K562 (cell line): ENCODE data around the gene HNF4A. TPM values are rescaled to one million over a fixed set of nuclear protein-coding genes. Genes with fewer than 3 reads are reported as not detected.

ENCODE experiments used
- ATAC-seq: fragments of 200-7000 bp; cut with Tn5 transposase; 3 replicates; pipeline ENCODE4 v1.9.1; 2020; ENCODE audit warnings: moderate library complexity
- BruUV-seq: library from RNA; stranded (reverse); fragments of 400-500 nt; replicated peaks from 2 replicates; lab custom pipeline; 2021; lab: Mats Ljungman, UMichigan
- CTCF ChIA-PET: fragments of 300-600 bp; formaldehyde crosslinking; extraction: SDS; loops from one replicate; lab custom pipeline; 2021; ENCODE audit warnings: low intra/inter-chr PET ratio; lab: Yijun Ruan, JAX
- POLR2A ChIA-PET: fragments of 300-600, 350-650 bp; sonication (Branson Sonifier 250); formaldehyde crosslinking; extraction: SDS; loops from one replicate; lab custom pipeline; 2021; ENCODE audit warnings: antibody characterized with exemption, inconsistent platforms; lab: Yijun Ruan, JAX
- DNase-seq, 4 experiments: peaks; one replicate each; pipeline versions ENCODE4 v3.0.0 to v3.0.0-alpha.2; 2011 to 2018; ENCODE audit warnings: low spot score in 3 of 4, mixed read lengths in 3 of 4; ENCODE audit errors: extremely low read depth in 1 of 4
- FAIRE-seq: peaks from 2 replicates; lab custom pipeline; 2011; peaks lifted over from hg19 to GRCh38; lab: Jason Lieb, UNC
- H2AFZ ChIP-seq: 2 replicates; pipeline ENCODE4 v1.6.0; 2011; ENCODE audit warnings: low read depth, low read length, control low read depth, inconsistent platforms
- H3K27ac ChIP-seq: fragments of 200-600 bp; 3 replicates; pipeline ENCODE4 v1.8.0; 2011; ENCODE audit warnings: low read depth, mild to moderate bottlenecking, control low read depth, inconsistent platforms, low read length, moderate library complexity, mixed read lengths; ENCODE audit errors: extremely low read depth
- H3K27me3 ChIP-seq, 2 experiments: fragments of 300-600 bp in 1 of 2; 2 replicates in 1 of 2; 3 replicates in 1 of 2; pipeline versions ENCODE4 v1.6.0 to v1.8.0; 2011; ENCODE audit warnings: inconsistent platforms in 2 of 2, low read length in 2 of 2, mild to moderate bottlenecking in 1 of 2, mixed read lengths in 1 of 2, moderate library complexity in 1 of 2; ENCODE audit not compliant: control insufficient read depth in 2 of 2, insufficient read depth in 2 of 2
- H3K36me3 ChIP-seq: fragments of 300-600 bp; 3 replicates; pipeline ENCODE4 v1.8.0; 2011; ENCODE audit warnings: mild to moderate bottlenecking, low read length, inconsistent platforms; ENCODE audit not compliant: control insufficient read depth, insufficient read depth
- H3K4me1 ChIP-seq, 2 experiments: fragments of 200-600 bp in 1 of 2; replicated peaks in 1 of 2; 2 replicates in 1 of 2; 3 replicates in 1 of 2; pipeline versions ENCODE4 v1.5.1 to v1.8.0; 2011; ENCODE audit warnings: inconsistent platforms in 2 of 2, low read length in 2 of 2, mild to moderate bottlenecking in 1 of 2, mixed read lengths in 1 of 2, moderate library complexity in 1 of 2; ENCODE audit not compliant: control insufficient read depth in 2 of 2, insufficient read depth in 2 of 2
- H3K4me2 ChIP-seq: 2 replicates; pipeline ENCODE4 v1.6.1; 2011; ENCODE audit warnings: low read length, control low read depth, inconsistent platforms, mixed read lengths; ENCODE audit not compliant: insufficient read depth
- H3K4me3 ChIP-seq: fragments of 200-600 bp; sonication (generic), shearing (Covaris generic); 2 replicates; pipeline ENCODE4 v1.5.1; 2016; ENCODE audit warnings: control low read depth, inconsistent platforms
- H3K79me2 ChIP-seq: fragments of 200-600 bp; 3 replicates; pipeline ENCODE4 v1.8.0; 2011; ENCODE audit warnings: low read length, inconsistent platforms; ENCODE audit not compliant: control insufficient read depth, insufficient read depth
- H3K9ac ChIP-seq, 2 experiments: 2 replicates each; pipeline versions ENCODE4 v1.6.0 to v1.6.1; 2011; ENCODE audit warnings: low read depth in 2 of 2, low read length in 2 of 2, control low read depth in 1 of 2, inconsistent platforms in 1 of 2, mild to moderate bottlenecking in 1 of 2, mixed read lengths in 1 of 2; ENCODE audit not compliant: insufficient read depth in 1 of 2
- H3K9me1 ChIP-seq: one replicate; pipeline ENCODE4 v1.6.0; 2011; ENCODE audit warnings: inconsistent platforms, mild to moderate bottlenecking, low read length, moderate library complexity; ENCODE audit not compliant: control insufficient read depth, insufficient read depth
- H3K9me3 ChIP-seq: replicated peaks from 2 replicates; pipeline ENCODE4 v1.5.1; 2011; ENCODE audit warnings: low read depth, low read length, inconsistent platforms; ENCODE audit not compliant: control insufficient read depth, insufficient read depth
- H4K20me1 ChIP-seq: replicated peaks from 2 replicates; pipeline ENCODE4 v1.6.1; 2011; ENCODE audit warnings: low read length, inconsistent platforms, mixed read lengths; ENCODE audit not compliant: control insufficient read depth, insufficient read depth
- OTX1 ChIP-seq: fragments of 450-650 bp; formaldehyde crosslinking; IDR thresholded peaks from 2 replicates; pipeline ENCODE4 v1.4.0; 2022; ENCODE audit warnings: mild to moderate bottlenecking
- RBM25 ChIP-seq: fragments of 200-400 bp; formaldehyde crosslinking; IDR thresholded peaks from 2 replicates; pipeline ENCODE4 v1.6.1; 2018; ENCODE audit warnings: low read length, low read depth, moderate library complexity; ENCODE audit not compliant: severe bottlenecking
- WGBS: fragments of 100-300 bp; shearing (Covaris generic); methylation state at CpG from one replicate; pipeline ENCODE4 v1.1.6; 2016; ENCODE audit warnings: low coverage, mixed read lengths; ENCODE audit not compliant: insufficient coverage; ENCODE audit errors: missing lambda C conversion rate; 5-methylcytosine and 5-hydroxymethylcytosine counted together
- in situ Hi-C: fragments of 300-500 bp; cut with MboI; formaldehyde crosslinking; loops from 4 replicates; pipeline ENCODE4 v1.15.0; 2018; ENCODE audit warnings: inconsistent platforms, mixed read lengths
- intact Hi-C: fragments of 100-400 bp; cut with micrococcal nuclease; formaldehyde crosslinking; loops from 2 replicates; pipeline ENCODE4 v1.14.2; 2022
- polyA plus RNA-seq, 8 experiments: library from polyadenylated mRNA; depleted of rRNA in 4 of 8; stranded (reverse) in 5 of 8; unstranded in 3 of 8; fragments of >200 nt; fragmentation: Nextera tagmentation in 2 of 8; fragmentation: Illumina TruSeq in 1 of 8; extraction: Ambion mirVana in 2 of 8; extraction: Trizol in 1 of 8; gene quantifications; 2 replicates each; pipeline versions ENCODE4 v1.2.1 to v1.2.3, GENCODE V29; 2011 to 2014; ENCODE audit warnings: inconsistent platforms in 1 of 8, missing spikeins in 1 of 8
- total RNA-seq, 7 experiments: library from RNA; depleted of rRNA in 6 of 7; stranded (reverse); fragments of >200 nt in 6 of 7; fragmentation: Illumina TruSeq in 2 of 7; extraction: Trizol in 2 of 7; gene quantifications; 2 replicates each; pipeline versions ENCODE4 v1.2.1 to v1.2.3, GENCODE V29; 2011 to 2021; ENCODE audit warnings: low replicate concordance in 1 of 7

HNF4A gene
- total and polyA plus RNA-seq, 9 of the 15 experiments (the other 6 are each of a cell fraction or from before 2014, with no cell fraction given) = 0.03 to 0.27 (median 0.08) TPM; not detected in 5

DNA sequence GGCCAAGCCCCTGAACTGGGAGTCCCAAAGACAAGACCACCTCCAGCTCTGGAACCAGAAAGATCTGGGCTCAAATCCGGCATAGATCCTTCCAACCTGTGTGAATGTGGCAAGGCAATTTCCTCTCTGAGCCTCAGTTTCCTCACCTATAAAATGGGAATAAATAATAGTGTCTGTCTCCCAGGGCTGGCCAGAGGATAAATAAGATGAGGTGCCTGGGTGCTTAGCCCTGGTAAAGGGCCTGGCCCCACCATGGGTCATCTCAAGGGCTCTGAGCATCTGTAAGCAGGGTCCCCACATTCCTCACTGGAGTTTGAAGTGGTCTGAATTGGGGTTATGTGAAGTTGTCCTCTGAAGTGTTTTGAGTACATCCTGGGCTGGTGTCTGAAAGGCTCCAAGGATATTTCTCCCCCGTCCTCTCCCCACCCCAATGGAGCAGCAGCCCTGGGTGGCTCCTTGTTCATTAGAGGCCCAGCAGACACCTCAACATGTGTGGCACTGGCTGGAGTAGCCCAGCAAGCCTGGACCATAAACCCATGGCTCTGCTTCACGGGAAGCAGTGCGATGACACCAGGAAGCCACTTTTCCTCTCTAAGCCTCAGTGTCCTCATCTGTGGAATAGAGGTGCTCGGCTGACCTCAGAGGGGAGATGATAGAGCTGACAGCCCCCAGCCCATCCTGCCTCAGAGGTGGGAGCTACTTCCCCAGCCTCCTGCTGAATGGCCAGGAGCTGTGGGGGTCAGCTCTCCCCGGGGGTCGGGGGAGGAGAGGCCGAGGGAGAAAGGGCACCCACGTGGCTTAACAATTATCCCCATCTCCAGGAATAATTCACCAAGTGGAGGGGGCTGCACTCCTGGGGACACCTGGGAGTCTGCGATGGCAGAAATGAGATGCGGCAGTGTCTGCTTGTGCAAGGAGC is 48.0 kb downstream of the HNF4A start:
- Histone ChIP-seq H2AFZ (no peak overlapping the region), H3K4me1 (peaks cover 12 to 21% of the 10 kb centered on the region in 2 experiments), H3K9me1 (no peaks in the 10 kb centered on the region), H3K4me3 (no peak overlapping the region), H3K9me3 (no peaks in the 10 kb centered on the region), H3K4me2 (no peak overlapping the region), H3K36me3 (no peaks in the 10 kb centered on the region), H3K9ac (no peak overlapping the region), H3K27me3 (peaks cover 0 to 32% of the 10 kb centered on the region in 2 experiments; a peak in 3 of 5 replicates), H4K20me1 (no peaks in the 10 kb centered on the region; the same call in 1 of the 2 replicates), H3K79me2 (no peaks in the 10 kb centered on the region), H3K27ac (no peak overlapping the region)
- FAIRE-seq = no peak
- WGBS = 21% methylated on average over 10 of the region's 11 CpGs
- no TSS peak for BruUV-seq
- ChIA-PET CTCF (no interaction called here), POLR2A (interaction anchor here (0.7 kb wide), 1 partner anchor 496 kb away, joined by 4 read pairs; no protein-coding TSS in a partner anchor)
- TF ChIP-seq OTX1 (no peak), RBM25 (peak; percentile 20)
- in situ Hi-C loops = no loop called here
- DNase-seq = no peak
- intact Hi-C loops = no loop called here
- ATAC-seq = no peak
